Right ventricle myocardium superior (tissue), 1 donor: ENCODE results near the gene NOS1AP. TPM values are rescaled to one million over a fixed set of nuclear protein-coding genes. Genes with fewer than 3 reads are reported as not detected.
"Not testable (repeated sequence)": the region's sequence is repeated elsewhere in the genome, so short reads cannot be mapped to it uniquely, and the experiment has no call there.

Source experiments
- ATAC-seq: fragments of 200-7000 bp; cut with Tn5 transposase; one replicate; pipeline ENCODE4 v1.9.1; 2020; ENCODE audit warnings: mild to moderate bottlenecking; ENCODE audit not compliant: poor library complexity
- DNase-seq: peaks from one replicate; pipeline ENCODE4 v3.0.0-alpha.2; 2020
- intact Hi-C: fragments of 100-400 bp; cut with DNase I; formaldehyde crosslinking; loops from one replicate; pipeline ENCODE4 v1.11.2; 2022
- total RNA-seq: library from RNA; stranded (reverse); fragmentation: NEBNext Ultra II Directional; extraction: Animal tissue kit (Norgen Biotek cat#: 25700); gene quantifications from one replicate; pipeline ENCODE4 v1.2.1, GENCODE V29; 2021
- donor health status: DM: no; HTN: yes; CAD: no; lungs with severe emphysema.

Gene NOS1AP
- total RNA-seq, 1 donor from 2014 or later = 4.6 TPM

- intact Hi-C loops = no loop called here
- DNase-seq (no peak), ATAC-seq (no peak)
Measured at GRCh38 chr1:162326559-162326958, 257.1 kb downstream of the NOS1AP start.

GRCh38 chr1:162327144-162327787, 257.8 kb downstream of the NOS1AP start:
- DNase-seq (no peak), ATAC-seq (no peak)
- intact Hi-C loops = no loop called here

- ATAC-seq (no peak), DNase-seq (no peak)
- intact Hi-C loops = no loop called here
Measured at GRCh38 chr1:162327788-162328165, 258.3 kb downstream of the NOS1AP start.

GRCh38 chr1:162328512-162328911, 259.0 kb downstream of the NOS1AP start:
- intact Hi-C loops = no loop called here
- no peak for DNase-seq
- no peak for ATAC-seq

GRCh38 chr1:162329826-162330225, 260.3 kb downstream of the NOS1AP start:
- no peak for ATAC-seq
- intact Hi-C loops = no loop called here
- no peak for DNase-seq

- ATAC-seq (no peak), DNase-seq (no peak)
- intact Hi-C loops = no loop called here
Measured at GRCh38 chr1:162333991-162334390, 264.5 kb downstream of the NOS1AP start.

- intact Hi-C loops = no loop called here
- ATAC-seq (no peak), DNase-seq (no peak)
Measured at GRCh38 chr1:162335126-162335525, 265.6 kb downstream of the NOS1AP start.

GRCh38 chr1:162336621-162337285, 267.3 kb downstream of the NOS1AP start:
- intact Hi-C loops = no loop called here
- ATAC-seq (no peak), DNase-seq (no peak)

GRCh38 chr1:162342452-162342983, 273.0 kb downstream of the NOS1AP start:
- intact Hi-C loops = no loop called here
- no peak for ATAC-seq

GRCh38 chr1:162343470-162343869, 274.0 kb downstream of the NOS1AP start:
- DNase-seq = no peak
- no peak for ATAC-seq
- intact Hi-C loops = no loop called here

More at GRCh38 chr1:162342452-162342983, 273.0 kb downstream of the NOS1AP start:
- no peak for DNase-seq

- ATAC-seq = no peak
- intact Hi-C loops = no loop called here
- no peak for DNase-seq
Measured at GRCh38 chr1:162347281-162347680, 277.8 kb downstream of the NOS1AP start.

- DNase-seq = no peak
- intact Hi-C loops = no loop called here
- ATAC-seq = no peak
Measured at GRCh38 chr1:162349635-162350330, 280.3 kb downstream of the NOS1AP start.

GRCh38 chr1:162351246-162351842, 281.9 kb downstream of the NOS1AP start:
- DNase-seq (no peak), ATAC-seq (no peak)
- intact Hi-C loops = no loop called here

- DNase-seq, ATAC-seq, intact Hi-C loops: not testable (repeated sequence)
Measured at GRCh38 chr1:162351874-162352273, 282.4 kb downstream of the NOS1AP start.

GRCh38 chr1:162353078-162353477, 283.6 kb downstream of the NOS1AP start:
- ATAC-seq (no peak), DNase-seq (no peak)
- intact Hi-C loops = no loop called here

GRCh38 chr1:162353702-162354101, 284.2 kb downstream of the NOS1AP start:
- ATAC-seq = no peak
- intact Hi-C loops = no loop called here

GRCh38 chr1:162357681-162358266, 288.3 kb downstream of the NOS1AP start:
- intact Hi-C loops = no loop called here
- DNase-seq (no peak), ATAC-seq (no peak)

More at GRCh38 chr1:162353702-162354101, 284.2 kb downstream of the NOS1AP start:
- no peak for DNase-seq

GRCh38 chr1:162358928-162359327, 289.4 kb downstream of the NOS1AP start:
- intact Hi-C loops = no loop called here
- ATAC-seq = no peak
- no peak for DNase-seq
